KMS-11 (cell line): ENCODE measurements around the gene KCNK1.

Source experiments
- H2AFZ ChIP-seq: fragments of 200-600 bp; sonication (generic); 2 replicates; pipeline ENCODE4 v1.6.1; 2016; ENCODE audit warnings: antibody characterized with exemption, mixed run types, low read depth
- H3K27ac ChIP-seq: fragments of 200-600 bp; sonication (generic); 2 replicates; pipeline ENCODE4 v1.6.1; 2016; ENCODE audit warnings: mild to moderate bottlenecking, mixed run types
- H3K27me3 ChIP-seq: fragments of 200-600 bp; sonication (generic); 2 replicates; pipeline ENCODE4 v1.6.1; 2017; ENCODE audit warnings: mild to moderate bottlenecking, low read depth, mixed run types, moderate library complexity; ENCODE audit not compliant: insufficient read depth
- H3K36me3 ChIP-seq: fragments of 200-600 bp; sonication (generic); 2 replicates; pipeline ENCODE4 v1.6.1; 2017; ENCODE audit warnings: mild to moderate bottlenecking, mixed run types; ENCODE audit not compliant: insufficient read depth
- H3K4me1 ChIP-seq: fragments of 200-600 bp; sonication (generic); 2 replicates; pipeline ENCODE4 v1.6.1; 2016; ENCODE audit warnings: mild to moderate bottlenecking, low read depth, mixed run types; ENCODE audit not compliant: poor library complexity, severe bottlenecking
- H3K4me2 ChIP-seq: fragments of 200-600 bp; sonication (generic); 2 replicates; pipeline ENCODE4 v1.7.0; 2016; ENCODE audit warnings: mild to moderate bottlenecking, mixed run types
- H3K4me3 ChIP-seq: fragments of 200-600 bp; sonication (generic); IDR thresholded peaks from 2 replicates; pipeline ENCODE4 v1.6.1; 2017; ENCODE audit warnings: low read depth, low read length, mixed read lengths; ENCODE audit not compliant: insufficient read depth
- H3K79me2 ChIP-seq: fragments of 200-600 bp; sonication (generic); 2 replicates; pipeline ENCODE4 v1.6.1; 2016; ENCODE audit warnings: low read depth, mixed run types; ENCODE audit not compliant: insufficient read depth
- H3K9ac ChIP-seq: fragments of 200-600 bp; sonication (generic); 2 replicates; pipeline ENCODE4 v1.6.1; 2016; ENCODE audit warnings: mild to moderate bottlenecking, mixed run types
- H4K20me1 ChIP-seq: fragments of 200-600 bp; sonication (generic); 2 replicates; pipeline ENCODE4 v1.6.1; 2016; ENCODE audit warnings: mild to moderate bottlenecking, mixed run types; ENCODE audit not compliant: insufficient read depth
- CTCF ChIP-seq: fragments of 200-600 bp; sonication (generic); conservative IDR thresholded peaks from 2 replicates; pipeline ENCODE4 v1.6.1; 2017; ENCODE audit warnings: low read depth, mild to moderate bottlenecking, antibody characterized with exemption, low read length, moderate library complexity, mixed read lengths

KCNK1 gene

GRCh38 chr1:233587958-233588799, 25.7 kb upstream of the KCNK1 start:
- no peak overlapping the region for H2AFZ ChIP-seq
- no peak for TF ChIP-seq CTCF
- H3K4me1 ChIP-seq: no peaks in the 10 kb centered on the region
- no peak overlapping the region for H3K4me3 ChIP-seq
- H3K4me2 ChIP-seq: no peak overlapping the region
- no peak overlapping the region for H3K27ac ChIP-seq
- H3K36me3 ChIP-seq: no peaks in the 10 kb centered on the region
- no peaks in the 10 kb centered on the region for H3K79me2 ChIP-seq
- no peaks in the 10 kb centered on the region for H3K27me3 ChIP-seq
- H4K20me1 ChIP-seq: no peaks in the 10 kb centered on the region
- H3K9ac ChIP-seq: no peak overlapping the region

- Histone ChIP-seq H3K27ac (no peak overlapping the region), H4K20me1 (no peaks in the 10 kb centered on the region), H3K4me2 (no peak overlapping the region), H3K27me3 (no peaks in the 10 kb centered on the region), H3K9ac (no peak overlapping the region), H3K79me2 (no peaks in the 10 kb centered on the region), H3K4me3 (no peak overlapping the region), H2AFZ (no peak overlapping the region), H3K36me3 (no peaks in the 10 kb centered on the region), H3K4me1 (no peaks in the 10 kb centered on the region)
- no peak for TF ChIP-seq CTCF
Measured at GRCh38 chr1:233597489-233597901, 16.4 kb upstream of the KCNK1 start.

- H3K79me2 ChIP-seq: no peaks in the 10 kb centered on the region
- H3K4me1 ChIP-seq: no peaks in the 10 kb centered on the region
- H3K4me2 ChIP-seq: no peak overlapping the region
- no peak overlapping the region for H3K4me3 ChIP-seq
- H3K36me3 ChIP-seq: no peaks in the 10 kb centered on the region
- H4K20me1 ChIP-seq: no peaks in the 10 kb centered on the region
- H2AFZ ChIP-seq: no peak overlapping the region
- H3K27ac ChIP-seq: no peak overlapping the region
- no peak overlapping the region for H3K9ac ChIP-seq
- no peak for TF ChIP-seq CTCF
- no peaks in the 10 kb centered on the region for H3K27me3 ChIP-seq
Measured at GRCh38 chr1:233598891-233599541, 14.9 kb upstream of the KCNK1 start.

GRCh38 chr1:233599542-233600073, 14.3 kb upstream of the KCNK1 start:
- Histone ChIP-seq H3K9ac (no peak overlapping the region), H3K4me1 (no peaks in the 10 kb centered on the region), H3K4me3 (no peak overlapping the region), H3K27ac (no peak overlapping the region), H3K36me3 (no peaks in the 10 kb centered on the region), H3K27me3 (no peaks in the 10 kb centered on the region), H2AFZ (no peak overlapping the region), H4K20me1 (no peaks in the 10 kb centered on the region), H3K4me2 (no peak overlapping the region), H3K79me2 (no peaks in the 10 kb centered on the region)
- no peak for TF ChIP-seq CTCF
